HFF-Myc (cell line): ENCODE measurements around the gene ADD2.

Source experiments
- DNase-seq: peaks from one replicate; pipeline ENCODE4 v3.0.0-alpha.2; 2011; ENCODE audit warnings: low read depth; ENCODE audit errors: extremely low read depth
- H3K4me3 ChIP-seq: replicated peaks from 2 replicates; pipeline ENCODE4 v1.5.1; 2011; ENCODE audit warnings: low read depth, mild to moderate bottlenecking, control low read depth, low read length
- TF ChIP-seq, protein P1 (sequence below): IDR thresholded peaks from 2 replicates; pipeline ENCODE4 v1.5.1; 2012; ENCODE audit warnings: mild to moderate bottlenecking, low read depth, low read length, control low read depth; ENCODE audit errors: missing control alignments

The ADD2 gene

DNA sequence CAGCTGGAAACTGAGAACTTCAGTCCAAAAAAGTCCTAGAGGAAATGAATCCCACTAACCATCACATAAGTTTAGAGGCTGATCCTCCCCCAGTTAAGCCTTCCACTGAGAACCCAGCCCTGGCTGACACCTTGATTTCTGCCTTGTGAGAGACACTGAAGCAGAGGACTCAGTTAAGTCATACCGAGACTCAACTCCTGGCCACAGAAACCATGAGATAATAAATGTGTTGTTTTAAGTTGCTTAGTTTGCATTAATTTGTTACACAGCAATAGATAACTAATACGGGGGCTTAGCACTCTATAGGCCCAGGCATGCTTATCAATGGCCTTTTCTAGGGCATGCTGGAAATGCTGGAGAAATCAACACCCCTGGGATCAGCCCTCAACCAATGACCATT, 3.4 kb upstream of the ADD2 start:
- no peak for DNase-seq
- TF ChIP-seq, protein P1, sequence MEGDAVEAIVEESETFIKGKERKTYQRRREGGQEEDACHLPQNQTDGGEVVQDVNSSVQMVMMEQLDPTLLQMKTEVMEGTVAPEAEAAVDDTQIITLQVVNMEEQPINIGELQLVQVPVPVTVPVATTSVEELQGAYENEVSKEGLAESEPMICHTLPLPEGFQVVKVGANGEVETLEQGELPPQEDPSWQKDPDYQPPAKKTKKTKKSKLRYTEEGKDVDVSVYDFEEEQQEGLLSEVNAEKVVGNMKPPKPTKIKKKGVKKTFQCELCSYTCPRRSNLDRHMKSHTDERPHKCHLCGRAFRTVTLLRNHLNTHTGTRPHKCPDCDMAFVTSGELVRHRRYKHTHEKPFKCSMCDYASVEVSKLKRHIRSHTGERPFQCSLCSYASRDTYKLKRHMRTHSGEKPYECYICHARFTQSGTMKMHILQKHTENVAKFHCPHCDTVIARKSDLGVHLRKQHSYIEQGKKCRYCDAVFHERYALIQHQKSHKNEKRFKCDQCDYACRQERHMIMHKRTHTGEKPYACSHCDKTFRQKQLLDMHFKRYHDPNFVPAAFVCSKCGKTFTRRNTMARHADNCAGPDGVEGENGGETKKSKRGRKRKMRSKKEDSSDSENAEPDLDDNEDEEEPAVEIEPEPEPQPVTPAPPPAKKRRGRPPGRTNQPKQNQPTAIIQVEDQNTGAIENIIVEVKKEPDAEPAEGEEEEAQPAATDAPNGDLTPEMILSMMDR, result no peak
- H3K4me3 ChIP-seq, result no peak overlapping the region

DNA sequence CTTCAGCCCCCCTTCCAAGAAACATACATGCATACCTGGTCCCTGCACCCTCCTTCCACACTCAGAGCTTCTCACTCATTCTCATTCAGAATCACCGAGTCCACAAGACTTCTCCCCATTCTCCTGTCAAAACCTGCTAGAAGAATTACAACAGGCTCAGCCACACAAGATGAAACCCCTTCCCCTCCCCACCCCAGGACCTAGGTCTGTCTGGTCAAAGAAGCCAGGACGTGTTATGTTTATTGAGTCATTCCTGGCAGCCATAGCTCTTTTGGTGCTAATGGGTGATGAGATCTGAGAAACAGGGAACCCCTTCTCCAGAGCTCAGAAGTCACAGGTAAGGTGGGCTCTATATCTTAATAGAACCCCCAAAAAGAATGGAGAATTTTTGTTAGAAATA, 1.4 kb upstream of the ADD2 start:
- DNase-seq, result no peak
- TF ChIP-seq, protein P1, result no peak
- H3K4me3 ChIP-seq, result no peak overlapping the region

DNA sequence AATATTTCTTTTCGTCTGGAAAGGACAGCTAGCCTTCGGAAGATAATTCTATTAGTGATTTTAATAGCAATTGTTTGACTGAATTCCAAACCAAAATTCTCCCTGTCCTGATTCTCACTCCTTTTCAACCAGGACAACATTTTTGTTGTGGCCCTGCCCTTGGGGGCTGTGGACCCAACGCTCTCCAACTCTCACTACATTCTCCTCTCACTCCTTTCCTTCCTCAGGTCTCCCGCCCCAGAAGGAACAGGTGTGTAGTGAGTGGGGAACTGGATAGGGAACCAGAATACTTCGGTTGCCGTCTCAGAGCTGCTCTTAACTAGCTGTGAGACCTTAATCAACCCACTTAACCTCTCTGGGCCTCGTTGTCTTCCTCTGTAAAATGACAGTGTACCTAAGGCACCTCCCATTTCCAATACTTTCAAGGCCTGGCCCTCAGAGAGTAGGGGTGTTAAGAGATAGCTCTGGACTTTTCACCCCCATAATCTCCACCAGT, 638 bp upstream of the ADD2 start:
- H3K4me3 ChIP-seq, result no peak overlapping the region
- DNase-seq, result no peak
- TF ChIP-seq, protein P1, result no peak

DNA sequence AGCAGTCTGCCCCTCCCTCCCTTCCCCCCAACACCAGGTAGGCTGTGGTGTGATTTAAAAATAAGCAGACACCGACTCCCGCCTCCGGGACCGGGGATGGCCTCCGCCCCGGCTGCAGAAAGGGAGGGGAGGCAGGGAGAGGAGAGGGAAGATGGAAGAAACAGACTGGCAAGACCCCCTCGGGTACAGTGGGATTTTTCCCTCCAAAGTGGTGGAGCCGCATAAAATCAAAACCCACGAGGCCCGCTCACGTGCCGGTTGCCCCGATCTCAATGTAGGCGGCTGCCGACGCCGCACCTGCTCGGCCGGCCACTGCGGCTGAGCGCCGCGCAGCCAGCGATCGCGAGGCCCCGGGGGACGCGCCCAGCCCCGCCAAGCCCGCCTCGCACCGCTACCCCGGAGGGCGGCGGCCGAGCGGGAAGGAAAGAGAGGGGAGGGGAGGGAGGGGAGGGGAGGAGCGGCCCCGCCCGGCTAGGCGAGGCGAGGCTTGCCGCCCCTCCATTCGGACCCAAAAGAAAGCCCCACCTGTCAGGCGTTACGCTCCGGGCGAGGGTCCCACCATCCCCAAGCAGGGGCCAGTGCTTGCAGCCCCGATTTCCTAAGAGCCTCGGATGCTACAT, 811 bp downstream of the ADD2 start:
- no peak overlapping the region for H3K4me3 ChIP-seq
- DNase-seq, result no peak
- TF ChIP-seq, protein P1, result no peak

DNA sequence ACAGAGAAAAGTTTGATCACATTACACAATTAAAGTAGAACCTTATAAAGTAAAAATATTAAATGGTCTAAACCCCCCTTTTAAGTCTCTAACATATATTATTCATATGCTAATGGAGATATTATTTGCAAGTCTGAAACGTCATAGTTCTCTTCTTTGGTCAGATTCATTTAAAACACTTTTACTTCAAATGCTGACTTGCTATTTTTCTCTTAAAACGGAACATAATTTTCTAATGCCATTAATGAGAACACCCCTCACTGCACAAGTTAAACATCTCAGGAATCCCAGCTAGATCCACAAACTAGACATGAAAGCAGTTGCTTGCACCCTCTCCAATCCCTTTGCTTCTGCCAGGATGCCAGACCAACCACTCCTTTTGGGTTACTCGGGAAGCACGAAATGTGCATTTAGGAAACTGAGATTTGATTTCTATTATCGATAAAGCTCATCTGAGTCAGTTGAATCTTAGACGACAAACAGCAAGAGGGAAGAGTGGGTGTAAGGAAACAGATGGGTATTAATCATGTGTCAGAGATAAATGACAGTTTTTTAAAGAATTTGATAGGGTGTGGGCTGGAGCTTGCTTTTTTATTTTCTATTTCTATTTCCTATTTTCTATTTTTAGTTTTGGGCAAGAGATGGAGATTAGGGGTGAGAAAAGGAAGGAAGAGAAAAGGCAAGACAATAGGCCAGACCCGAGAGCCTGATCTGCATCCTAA, 1.5 kb downstream of the ADD2 start:
- TF ChIP-seq, protein P1, result no peak
- no peak for DNase-seq
- no peak overlapping the region for H3K4me3 ChIP-seq

DNA sequence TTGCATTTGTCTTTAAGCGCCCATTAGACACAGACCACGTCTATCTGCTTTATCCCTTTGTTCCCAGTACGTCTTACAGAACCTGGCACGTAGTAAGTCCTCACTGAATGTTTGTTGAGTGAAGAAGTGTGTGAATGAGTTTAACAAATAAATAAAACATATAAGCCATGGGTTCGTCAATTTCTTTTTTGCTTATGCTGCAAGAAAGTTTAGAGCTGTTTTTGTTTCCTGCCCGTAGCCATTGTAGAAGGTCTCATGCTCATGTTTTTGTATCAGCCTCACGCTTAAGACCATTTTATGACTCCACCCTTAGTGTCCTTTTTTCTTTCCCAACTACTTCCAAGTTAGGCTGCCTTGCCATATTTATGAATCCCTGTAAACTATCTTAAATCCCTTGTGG, 2.5 kb downstream of the ADD2 start:
- no peak overlapping the region for H3K4me3 ChIP-seq
- DNase-seq, result no peak
- TF ChIP-seq, protein P1, result no peak
